Measurements from ENCODE around the gene P2RX1.

DNA sequence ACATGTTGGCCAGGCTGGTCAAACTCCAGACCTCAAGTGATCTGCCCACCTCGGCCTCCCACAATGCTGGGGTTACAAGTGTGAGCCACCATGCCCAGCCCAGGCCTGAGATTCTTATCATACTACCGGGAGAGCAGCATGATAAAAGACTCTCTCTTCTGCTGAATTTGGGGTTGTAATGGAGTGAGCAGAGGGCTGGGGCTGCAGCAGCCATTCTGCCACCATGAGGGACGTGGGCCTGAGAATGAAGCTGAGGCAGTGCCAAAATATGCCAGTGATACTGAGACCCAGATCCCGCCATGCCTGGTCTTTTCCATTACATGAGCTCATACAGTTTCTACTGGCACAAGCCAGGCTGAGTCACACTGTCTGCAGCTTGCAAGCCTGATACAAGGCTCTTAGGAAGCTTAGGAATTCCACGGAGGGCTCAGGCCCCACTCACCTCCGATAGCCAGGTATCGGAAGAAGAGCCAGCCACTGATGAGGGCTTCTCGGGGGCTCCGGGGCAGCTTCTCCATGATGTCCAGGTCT, 19.6 kb upstream of the P2RX1 start:
- TF ChIP-seq EZH2 (IDR thresholded peaks at IDR 0.05; ENCODE audit: low read depth, unreplicated experiment), result no peak
- TF ChIP-seq, protein P1, sequence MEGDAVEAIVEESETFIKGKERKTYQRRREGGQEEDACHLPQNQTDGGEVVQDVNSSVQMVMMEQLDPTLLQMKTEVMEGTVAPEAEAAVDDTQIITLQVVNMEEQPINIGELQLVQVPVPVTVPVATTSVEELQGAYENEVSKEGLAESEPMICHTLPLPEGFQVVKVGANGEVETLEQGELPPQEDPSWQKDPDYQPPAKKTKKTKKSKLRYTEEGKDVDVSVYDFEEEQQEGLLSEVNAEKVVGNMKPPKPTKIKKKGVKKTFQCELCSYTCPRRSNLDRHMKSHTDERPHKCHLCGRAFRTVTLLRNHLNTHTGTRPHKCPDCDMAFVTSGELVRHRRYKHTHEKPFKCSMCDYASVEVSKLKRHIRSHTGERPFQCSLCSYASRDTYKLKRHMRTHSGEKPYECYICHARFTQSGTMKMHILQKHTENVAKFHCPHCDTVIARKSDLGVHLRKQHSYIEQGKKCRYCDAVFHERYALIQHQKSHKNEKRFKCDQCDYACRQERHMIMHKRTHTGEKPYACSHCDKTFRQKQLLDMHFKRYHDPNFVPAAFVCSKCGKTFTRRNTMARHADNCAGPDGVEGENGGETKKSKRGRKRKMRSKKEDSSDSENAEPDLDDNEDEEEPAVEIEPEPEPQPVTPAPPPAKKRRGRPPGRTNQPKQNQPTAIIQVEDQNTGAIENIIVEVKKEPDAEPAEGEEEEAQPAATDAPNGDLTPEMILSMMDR (conservative IDR thresholded peaks at IDR 0.05; ENCODE audit: low read depth in 2 of 2), result no peak
- TF ChIP-seq POLR2AphosphoS5 (IDR thresholded peaks at IDR 0.05; ENCODE audit: low read depth), result no peak
- TF ChIP-seq JUNB (IDR thresholded peaks at IDR 0.05; ENCODE audit: unreplicated experiment), result no peak
- no peak for TF ChIP-seq CREB1 (CRISPR knock-in tag; IDR thresholded peaks at IDR 0.05; ENCODE audit: low read depth)
- no peak for TF ChIP-seq ZNF114 (CRISPR knock-in tag; IDR thresholded peaks at IDR 0.05)
- no peak for TF ChIP-seq EZH2phosphoT487 (IDR thresholded peaks at IDR 0.05; ENCODE audit: unreplicated experiment)
- no peak for TF ChIP-seq ZNF331 (CRISPR knock-in tag; IDR thresholded peaks at IDR 0.05; ENCODE audit: low read depth)
- no peak for TF ChIP-seq NANOG (IDR thresholded peaks at IDR 0.05; ENCODE audit: borderline replicate concordance)
- TF ChIP-seq, protein P2, sequence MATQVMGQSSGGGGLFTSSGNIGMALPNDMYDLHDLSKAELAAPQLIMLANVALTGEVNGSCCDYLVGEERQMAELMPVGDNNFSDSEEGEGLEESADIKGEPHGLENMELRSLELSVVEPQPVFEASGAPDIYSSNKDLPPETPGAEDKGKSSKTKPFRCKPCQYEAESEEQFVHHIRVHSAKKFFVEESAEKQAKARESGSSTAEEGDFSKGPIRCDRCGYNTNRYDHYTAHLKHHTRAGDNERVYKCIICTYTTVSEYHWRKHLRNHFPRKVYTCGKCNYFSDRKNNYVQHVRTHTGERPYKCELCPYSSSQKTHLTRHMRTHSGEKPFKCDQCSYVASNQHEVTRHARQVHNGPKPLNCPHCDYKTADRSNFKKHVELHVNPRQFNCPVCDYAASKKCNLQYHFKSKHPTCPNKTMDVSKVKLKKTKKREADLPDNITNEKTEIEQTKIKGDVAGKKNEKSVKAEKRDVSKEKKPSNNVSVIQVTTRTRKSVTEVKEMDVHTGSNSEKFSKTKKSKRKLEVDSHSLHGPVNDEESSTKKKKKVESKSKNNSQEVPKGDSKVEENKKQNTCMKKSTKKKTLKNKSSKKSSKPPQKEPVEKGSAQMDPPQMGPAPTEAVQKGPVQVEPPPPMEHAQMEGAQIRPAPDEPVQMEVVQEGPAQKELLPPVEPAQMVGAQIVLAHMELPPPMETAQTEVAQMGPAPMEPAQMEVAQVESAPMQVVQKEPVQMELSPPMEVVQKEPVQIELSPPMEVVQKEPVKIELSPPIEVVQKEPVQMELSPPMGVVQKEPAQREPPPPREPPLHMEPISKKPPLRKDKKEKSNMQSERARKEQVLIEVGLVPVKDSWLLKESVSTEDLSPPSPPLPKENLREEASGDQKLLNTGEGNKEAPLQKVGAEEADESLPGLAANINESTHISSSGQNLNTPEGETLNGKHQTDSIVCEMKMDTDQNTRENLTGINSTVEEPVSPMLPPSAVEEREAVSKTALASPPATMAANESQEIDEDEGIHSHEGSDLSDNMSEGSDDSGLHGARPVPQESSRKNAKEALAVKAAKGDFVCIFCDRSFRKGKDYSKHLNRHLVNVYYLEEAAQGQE (IDR thresholded peaks at IDR 0.05; ENCODE audit: unreplicated experiment), result no peak
- TF ChIP-seq STAT1 (IDR thresholded peaks at IDR 0.05; ENCODE audit: unreplicated experiment), result no peak
- TF ChIP-seq, protein P3, sequence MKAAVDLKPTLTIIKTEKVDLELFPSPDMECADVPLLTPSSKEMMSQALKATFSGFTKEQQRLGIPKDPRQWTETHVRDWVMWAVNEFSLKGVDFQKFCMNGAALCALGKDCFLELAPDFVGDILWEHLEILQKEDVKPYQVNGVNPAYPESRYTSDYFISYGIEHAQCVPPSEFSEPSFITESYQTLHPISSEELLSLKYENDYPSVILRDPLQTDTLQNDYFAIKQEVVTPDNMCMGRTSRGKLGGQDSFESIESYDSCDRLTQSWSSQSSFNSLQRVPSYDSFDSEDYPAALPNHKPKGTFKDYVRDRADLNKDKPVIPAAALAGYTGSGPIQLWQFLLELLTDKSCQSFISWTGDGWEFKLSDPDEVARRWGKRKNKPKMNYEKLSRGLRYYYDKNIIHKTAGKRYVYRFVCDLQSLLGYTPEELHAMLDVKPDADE (IDR thresholded peaks at IDR 0.05), result no peak
